HEK293T (cell line): ENCODE results near the gene PARP3.
"Not testable (repeated sequence)": the region's sequence is repeated elsewhere in the genome, so short reads cannot be mapped to it uniquely, and the experiment has no call there.

Experiments used
- CTCF ChIA-PET: fragments of 350-600 bp; formaldehyde crosslinking; extraction: SDS; loops from one replicate; lab custom pipeline; 2021; ENCODE audit warnings: antibody characterized with exemption, inconsistent platforms; lab: Yijun Ruan, JAX
- POLR2A ChIA-PET: fragments of 350-600 bp; formaldehyde crosslinking; extraction: SDS; loops from one replicate; lab custom pipeline; 2020; ENCODE audit warnings: antibody characterized with exemption, inconsistent platforms; lab: Yijun Ruan, JAX
- DNase-seq: peaks from one replicate; pipeline ENCODE4 v3.0.0; 2012; ENCODE audit warnings: mixed read lengths; ENCODE audit errors: extremely low spot score
- ARNT ChIP-seq: fragments of 450-650 bp; IDR thresholded peaks from 2 replicates; pipeline ENCODE4 v1.6.1; 2017; ENCODE audit warnings: mild to moderate bottlenecking
- BHLHE40 ChIP-seq: fragments of 450-650 bp; IDR thresholded peaks from 2 replicates; pipeline ENCODE4 v1.6.1; 2016; ENCODE audit warnings: mild to moderate bottlenecking, moderate library complexity, borderline replicate concordance
- CTBP1 ChIP-seq: fragments of 450-650 bp; IDR thresholded peaks from 2 replicates; pipeline ENCODE4 v1.6.1; 2016; ENCODE audit warnings: borderline replicate concordance
- ELF4 ChIP-seq: fragments of 450-650 bp; IDR thresholded peaks from 2 replicates; pipeline ENCODE4 v1.6.1; 2017; ENCODE audit warnings: antibody characterized with exemption
- FOXA1 ChIP-seq: fragments of 450-650 bp; IDR thresholded peaks from 2 replicates; pipeline ENCODE4 v1.6.1; 2016; ENCODE audit warnings: mild to moderate bottlenecking
- FOXK2 ChIP-seq: fragments of 450-650 bp; IDR thresholded peaks from 2 replicates; pipeline ENCODE4 v1.6.1; 2016; ENCODE audit warnings: mild to moderate bottlenecking
- FOXM1 ChIP-seq: fragments of 450-650 bp; IDR thresholded peaks from 2 replicates; pipeline ENCODE4 v1.6.1; 2017; ENCODE audit warnings: mild to moderate bottlenecking, borderline replicate concordance
- HDGF ChIP-seq: fragments of 450-650 bp; IDR thresholded peaks from 2 replicates; pipeline ENCODE4 v1.6.1; 2017; ENCODE audit warnings: antibody characterized with exemption, borderline replicate concordance
- L3MBTL2 ChIP-seq: fragments of 450-650 bp; conservative IDR thresholded peaks from 2 replicates; pipeline ENCODE4 v1.6.1; 2016; ENCODE audit warnings: mild to moderate bottlenecking
- LEF1 ChIP-seq: fragments of 450-650 bp; IDR thresholded peaks from 2 replicates; pipeline ENCODE4 v1.6.1; 2017; ENCODE audit warnings: mild to moderate bottlenecking, borderline replicate concordance
- NFRKB ChIP-seq: fragments of 450-650 bp; IDR thresholded peaks from 2 replicates; pipeline ENCODE4 v1.6.1; 2016; ENCODE audit warnings: mild to moderate bottlenecking, moderate library complexity
- PKNOX1 ChIP-seq: fragments of 450-650 bp; IDR thresholded peaks from 2 replicates; pipeline ENCODE4 v1.6.1; 2016
- SP1 ChIP-seq: fragments of 450-650 bp; IDR thresholded peaks from 2 replicates; pipeline ENCODE4 v1.6.1; 2017
- SUZ12 ChIP-seq: fragments of 450-650 bp; IDR thresholded peaks from 2 replicates; pipeline ENCODE4 v1.6.1; 2016; ENCODE audit warnings: mild to moderate bottlenecking
- TARDBP ChIP-seq: fragments of 450-650 bp; IDR thresholded peaks from 2 replicates; pipeline ENCODE4 v1.6.1; 2016
- ZNF384 ChIP-seq: fragments of 450-650 bp; IDR thresholded peaks from 2 replicates; pipeline ENCODE4 v1.6.1; 2016

The PARP3 gene

GRCh38 chr3:51992017-51992682 is 50.0 kb downstream of the PARP3 start:
- POLR2A ChIA-PET, result interaction anchor here (0.8 to 6.4 kb wide), 13 partner anchors 9 to 198 kb away, joined by 3 to 88 read pairs (median 5); partner anchors contain the start of genes ABHD14A, ABHD14B, ACY1 and PARP3
- no peak for DNase-seq
- no peak for TF ChIP-seq CTBP1
- TF ChIP-seq FOXK2, result no peak
- no peak for TF ChIP-seq SUZ12
- TF ChIP-seq LEF1, result no peak
- TF ChIP-seq NFRKB, result no peak
- no peak for TF ChIP-seq FOXM1
- no peak for TF ChIP-seq ZNF384
- no peak; the same call in 1 of the 2 replicates for TF ChIP-seq ELF4
- no peak for TF ChIP-seq TARDBP
- no peak for TF ChIP-seq PKNOX1
- TF ChIP-seq L3MBTL2, result no peak
- no peak for TF ChIP-seq ARNT
- no peak for TF ChIP-seq HDGF
- no peak for TF ChIP-seq SP1
- TF ChIP-seq FOXA1, result no peak
- TF ChIP-seq BHLHE40, result no peak; the same call in 1 of the 2 replicates
- CTCF ChIA-PET, result interaction anchor here (0.9 to 1.3 kb wide), 2 partner anchors 12 to 18 kb away, joined by 5 read pairs; partner anchors contain the start of gene ABHD14B

GRCh38 chr3:51993657-51994056 is 51.5 kb downstream of the PARP3 start:
- CTCF ChIA-PET, DNase-seq: not testable (repeated sequence)
- POLR2A ChIA-PET, result interaction anchor here (1.8 to 6.4 kb wide), 3 partner anchors 11 to 19 kb away, joined by 5 to 88 read pairs (median 17); partner anchors contain the start of genes ABHD14A, ABHD14B and ACY1

GRCh38 chr3:51994530-51994929 is 52.4 kb downstream of the PARP3 start:
- ChIA-PET CTCF (no interaction called here), POLR2A (interaction anchor here (1.0 to 6.4 kb wide), 7 partner anchors 8 to 66 kb away, joined by 3 to 88 read pairs (median 10); partner anchors contain the start of genes ABHD14B and ACY1)
- TF ChIP-seq PKNOX1 (no peak), HDGF (0 out of 2 replicates have a peak, but pooled peaks have one; percentile 39), ELF4 (no peak)
- no peak for DNase-seq

- ChIA-PET POLR2A (interaction anchor here (0.6 to 6.4 kb wide), 32 partner anchors 8 to 167 kb away, joined by 3 to 88 read pairs (median 4); partner anchors contain the start of genes ABHD14B, ACY1, DUSP7 and PARP3), CTCF (interaction anchor here (0.7 to 1.0 kb wide), 2 partner anchors 9 to 10 kb away, joined by 3 to 5 read pairs; no protein-coding TSS in a partner anchor)
- peak; percentile 49; the same call in 1 of the 2 replicates for TF ChIP-seq L3MBTL2
- peak; percentile 85 for TF ChIP-seq CTBP1
- peak; percentile 71 for TF ChIP-seq PKNOX1
- TF ChIP-seq ELF4, result peak; percentile 98
- TF ChIP-seq TARDBP, result no peak
- DNase-seq, result peak; percentile 90
These were observed 53.4 kb downstream of the PARP3 start, which contains the start of gene RPL29 for GRCh38 chr3:51995346-51996163. RPL29 (minus strand) TSS chr3:51995895; CDS start chr3:51995461, 434 bp downstream.

- ChIA-PET POLR2A (interaction anchor here (1.4 kb wide), 1 partner anchor 32 kb away, joined by 3 read pairs; no protein-coding TSS in a partner anchor), CTCF (no interaction called here)
- TF ChIP-seq FOXM1 (no peak), TARDBP (no peak), SUZ12 (no peak), ELF4 (no peak), L3MBTL2 (no peak), FOXK2 (no peak), HDGF (no peak), CTBP1 (no peak), NFRKB (no peak)
- no peak for DNase-seq
These were observed 55.0 kb downstream of the PARP3 start for GRCh38 chr3:51997172-51997571.

GRCh38 chr3:51997935-51998596 is 55.9 kb downstream of the PARP3 start:
- POLR2A ChIA-PET, result interaction anchor here (1.2 to 1.6 kb wide), 5 partner anchors 16 to 156 kb away, joined by 3 to 5 read pairs (median 3); partner anchors contain the start of genes ABHD14B, PARP3, POC1A and RRP9
- TF ChIP-seq ARNT (no peak), FOXA1 (no peak), LEF1 (no peak), PKNOX1 (peak; percentile 22; the same call in 1 of the 2 replicates), FOXM1 (no peak)
- CTCF ChIA-PET, result interaction anchor here (0.7 to 1.6 kb wide), 2 partner anchors 8 to 56 kb away, joined by 4 to 5 read pairs; partner anchors contain the start of genes PARP3 and RRP9
- no peak for DNase-seq
